HG02588 (cell line): ENCODE results near the gene SPNS1.
A peak's percentile ranks its signal among the peaks of the same experiment; 100 is the strongest.
"Not testable (repeated sequence)": the region's sequence is repeated elsewhere in the genome, so short reads cannot be mapped to it uniquely, and the experiment has no call there.

Experiments used
- ATAC-seq: cut with Tn5 transposase; IDR thresholded peaks from one replicate; pipeline ENCODE4 v1.9.1; 2021; ENCODE audit warnings: mild to moderate bottlenecking, moderate library complexity; ENCODE audit not compliant: unreplicated experiment

SPNS1 gene

GRCh38 chr16:28974437-28975157 is at the start of gene SPNS1:
TSS of gene SPNS1 (plus strand) at chr16:28974778. CDS start at chr16:28975152, 374 bp downstream.
- ATAC-seq = peak; percentile 85

- peak; percentile 25 for ATAC-seq
Measured at GRCh38 chr16:28925386-28926228, 49.0 kb upstream of the SPNS1 start.

- not testable (repeated sequence) for ATAC-seq
Measured at GRCh38 chr16:28926284-28926683, 48.3 kb upstream of the SPNS1 start.

GRCh38 chr16:28927815-28928214 is 46.8 kb upstream of the SPNS1 start:
- ATAC-seq = no peak

- ATAC-seq = no peak
Measured at GRCh38 chr16:28930203-28930602, 44.4 kb upstream of the SPNS1 start.

- no peak for ATAC-seq
Measured at GRCh38 chr16:28930652-28931051, 43.9 kb upstream of the SPNS1 start.

- ATAC-seq = no peak
Measured at GRCh38 chr16:28931801-28932225, 42.8 kb upstream of the SPNS1 start, which contains the start of gene CD19. TSS of gene CD19 (plus strand) at chr16:28931971. CDS start at chr16:28932001, 30 bp downstream.

- no peak for ATAC-seq
Measured at GRCh38 chr16:28932339-28933141, 42.0 kb upstream of the SPNS1 start.

GRCh38 chr16:28933171-28933570 is 41.4 kb upstream of the SPNS1 start:
- ATAC-seq = no peak

GRCh38 chr16:28935346-28935745 is 39.2 kb upstream of the SPNS1 start:
- ATAC-seq = no peak

GRCh38 chr16:28935924-28936783 is 38.4 kb upstream of the SPNS1 start:
- ATAC-seq = no peak

GRCh38 chr16:28936784-28937155 is 37.8 kb upstream of the SPNS1 start:
- ATAC-seq = no peak

- no peak for ATAC-seq
Measured at GRCh38 chr16:28937222-28937876, 37.2 kb upstream of the SPNS1 start.

- ATAC-seq = no peak
Measured at GRCh38 chr16:28938721-28939120, 35.9 kb upstream of the SPNS1 start.

GRCh38 chr16:28939825-28940224 is 34.8 kb upstream of the SPNS1 start:
- not testable (repeated sequence) for ATAC-seq

- no peak for ATAC-seq
Measured at GRCh38 chr16:28943281-28943680, 31.3 kb upstream of the SPNS1 start.

GRCh38 chr16:28946681-28947080 is 27.9 kb upstream of the SPNS1 start:
- ATAC-seq = no peak

GRCh38 chr16:28950648-28951409 is 23.7 kb upstream of the SPNS1 start, which contains the start of gene NFATC2IP:
TSS of gene NFATC2IP (plus strand) at chr16:28950937. CDS start at chr16:28951012, 75 bp downstream.
- peak; percentile 88 for ATAC-seq
